H9 (cell line): ENCODE measurements around the gene POLN. TPM values are rescaled to one million over a fixed set of nuclear protein-coding genes. Genes with fewer than 3 reads are reported as not detected.

ENCODE experiments used
- DNase-seq: peaks from one replicate; pipeline ENCODE4 v3.0.0-alpha.2; 2017
- H2AFZ ChIP-seq: one replicate; pipeline ENCODE4 v1.6.1; 2013; ENCODE audit warnings: mild to moderate bottlenecking, low read length, control low read depth, moderate library complexity
- H2AK5ac ChIP-seq: 2 replicates; pipeline ENCODE4 v1.6.1; 2013; ENCODE audit warnings: low read length, control low read depth, mixed read lengths; ENCODE audit not compliant: insufficient read length
- H2BK120ac ChIP-seq: one replicate; pipeline ENCODE4 v1.6.1; 2013; ENCODE audit warnings: low read depth, mild to moderate bottlenecking, low read length, control low read depth, inconsistent platforms; ENCODE audit not compliant: poor library complexity, severe bottlenecking
- H2BK12ac ChIP-seq: 2 replicates; pipeline ENCODE4 v1.6.1; 2013; ENCODE audit warnings: low read length, control low read depth, mixed read lengths, low read depth; ENCODE audit not compliant: insufficient read length
- H2BK15ac ChIP-seq: 2 replicates; pipeline ENCODE4 v1.6.1; 2013; ENCODE audit warnings: low read depth, low read length, control low read depth
- H2BK20ac ChIP-seq: one replicate; pipeline ENCODE4 v1.6.1; 2013; ENCODE audit warnings: low read depth, mild to moderate bottlenecking, low read length, control low read depth, inconsistent platforms; ENCODE audit not compliant: poor library complexity, severe bottlenecking
- H2BK5ac ChIP-seq: 2 replicates; pipeline ENCODE4 v1.6.1; 2013; ENCODE audit warnings: low read length, control low read depth, mixed read lengths; ENCODE audit not compliant: insufficient read length
- H3K14ac ChIP-seq: 2 replicates; pipeline ENCODE4 v1.6.1; 2013; ENCODE audit warnings: low read length, control low read depth; ENCODE audit not compliant: insufficient read depth
- H3K18ac ChIP-seq: 2 replicates; pipeline ENCODE4 v1.6.1; 2013; ENCODE audit warnings: low read depth, mild to moderate bottlenecking, mixed read lengths, low read length, control low read depth; ENCODE audit not compliant: insufficient read length
- H3K23ac ChIP-seq: 2 replicates; pipeline ENCODE4 v1.6.1; 2013; ENCODE audit warnings: low read length, control low read depth, mixed read lengths, low read depth; ENCODE audit not compliant: insufficient read length
- H3K23me2 ChIP-seq: 2 replicates; pipeline ENCODE4 v1.6.1; 2013; ENCODE audit warnings: low read depth, mild to moderate bottlenecking, mixed read lengths, low read length, control low read depth; ENCODE audit not compliant: insufficient read length, poor library complexity, severe bottlenecking
- H3K27ac ChIP-seq: 2 replicates; pipeline ENCODE4 v1.5.1; 2013; ENCODE audit warnings: low read length, control low read depth, mixed read lengths, low read depth; ENCODE audit not compliant: insufficient read length
- H3K27me3 ChIP-seq: 2 replicates; pipeline ENCODE4 v1.6.1; 2013; ENCODE audit warnings: low read length, control low read depth, inconsistent platforms; ENCODE audit not compliant: insufficient read depth
- H3K4ac ChIP-seq: 2 replicates; pipeline ENCODE4 v1.6.1; 2013; ENCODE audit warnings: low read depth, mild to moderate bottlenecking, control low read depth, inconsistent platforms, low read length, moderate library complexity
- H3K4me1 ChIP-seq: 2 replicates; pipeline ENCODE4 v1.6.1; 2013; ENCODE audit warnings: low read length, control low read depth, inconsistent platforms; ENCODE audit not compliant: insufficient read depth
- H3K4me2 ChIP-seq: 2 replicates; pipeline ENCODE4 v1.6.1; 2013; ENCODE audit warnings: low read length, control low read depth, mixed read lengths; ENCODE audit not compliant: insufficient read length, insufficient read depth
- H3K56ac ChIP-seq: 2 replicates; pipeline ENCODE4 v1.6.1; 2013; ENCODE audit warnings: low read depth, mild to moderate bottlenecking, mixed read lengths, low read length, control low read depth; ENCODE audit not compliant: insufficient read length
- H3K79me1 ChIP-seq: 2 replicates; pipeline ENCODE4 v1.6.1; 2013; ENCODE audit warnings: low read depth, mild to moderate bottlenecking, moderate library complexity, low read length, control low read depth, inconsistent platforms; ENCODE audit not compliant: insufficient read depth, poor library complexity, severe bottlenecking
- H3K79me2 ChIP-seq: 2 replicates; pipeline ENCODE4 v1.6.1; 2013; ENCODE audit warnings: low read length, control low read depth, inconsistent platforms; ENCODE audit not compliant: insufficient read depth
- H3K9ac ChIP-seq: 2 replicates; pipeline ENCODE4 v1.6.1; 2013; ENCODE audit warnings: low read length, control low read depth, mixed read lengths; ENCODE audit not compliant: insufficient read length; ENCODE audit errors: extremely low read depth
- H3K9me3 ChIP-seq: one replicate; pipeline ENCODE4 v1.6.1; 2013; ENCODE audit warnings: low read depth, low read length, inconsistent platforms; ENCODE audit not compliant: control insufficient read depth
- H3T11ph ChIP-seq: one replicate; pipeline ENCODE4 v1.6.1; 2013; ENCODE audit warnings: mild to moderate bottlenecking, low read length, control low read depth, inconsistent platforms
- H4K20me1 ChIP-seq: one replicate; pipeline ENCODE4 v1.6.1; 2013; ENCODE audit not compliant: control insufficient read depth, insufficient read length, insufficient read depth
- H4K5ac ChIP-seq: 2 replicates; pipeline ENCODE4 v1.6.1; 2013; ENCODE audit warnings: low read depth, mild to moderate bottlenecking, mixed read lengths, low read length, control low read depth; ENCODE audit not compliant: insufficient read length
- H4K8ac ChIP-seq: replicated peaks from 2 replicates; pipeline ENCODE4 v1.6.1; 2013; ENCODE audit warnings: low read length, control low read depth, mixed read lengths, low read depth; ENCODE audit not compliant: insufficient read length
- H4K91ac ChIP-seq: 2 replicates; pipeline ENCODE4 v1.6.1; 2013; ENCODE audit warnings: low read depth, mild to moderate bottlenecking, moderate library complexity, mixed read lengths, low read length, control low read depth; ENCODE audit not compliant: insufficient read length
- H3K27ac Mint-ChIP-seq, 3 experiments: 2 replicates in 2 of 3; 3 replicates in 1 of 3; pipeline ENCODE4 v1.8.0; 2020 to 2021; ENCODE audit warnings: mixed read lengths in 3 of 3, mild to moderate bottlenecking in 1 of 3, moderate library complexity in 1 of 3
- H3K27me3 Mint-ChIP-seq: 2 replicates; pipeline ENCODE4 v1.8.0; 2021; ENCODE audit warnings: low read depth, mild to moderate bottlenecking, moderate library complexity, mixed read lengths
- H3K36me3 Mint-ChIP-seq, 3 experiments: 2 replicates in 2 of 3; 3 replicates in 1 of 3; pipeline ENCODE4 v1.8.0; 2020 to 2021; ENCODE audit warnings: low read depth in 3 of 3, mixed read lengths in 3 of 3; ENCODE audit not compliant: insufficient read depth in 1 of 3
- H3K4me1 Mint-ChIP-seq, 2 experiments: 2 replicates each; pipeline ENCODE4 v1.8.0; 2020; ENCODE audit warnings: mixed read lengths in 2 of 2
- H3K4me3 Mint-ChIP-seq, 2 experiments: 2 replicates in 1 of 2; 3 replicates in 1 of 2; pipeline ENCODE4 v1.8.0; 2020 to 2021; ENCODE audit warnings: mild to moderate bottlenecking in 2 of 2, mixed read lengths in 2 of 2, moderate library complexity in 1 of 2
- H3K9me3 Mint-ChIP-seq, 2 experiments: 2 replicates in 1 of 2; 3 replicates in 1 of 2; pipeline ENCODE4 v1.8.0; 2020; ENCODE audit warnings: mild to moderate bottlenecking in 2 of 2, mixed read lengths in 2 of 2, moderate library complexity in 1 of 2
- WGBS: extraction: QIAGEN DNeasy Blood & Tissue Kit; methylation state at CpG from one replicate; pipeline ENCODE4 v1.1.7; 2013; ENCODE audit warnings: missing lambda C conversion rate, low lambda C conversion rate, mixed read lengths; ENCODE audit not compliant: insufficient read length; ENCODE audit errors: extremely low coverage; 5-methylcytosine and 5-hydroxymethylcytosine counted together
- total RNA-seq: library from RNA; stranded (reverse); gene quantifications from 2 replicates; pipeline ENCODE4 v1.2.1, GENCODE V29; 2021
- TF ChIP-seq, protein P1 (sequence below): fragments of 200-600 bp; sonication (generic); conservative IDR thresholded peaks from 3 replicates; pipeline ENCODE4 v1.8.0; 2021; ENCODE audit warnings: antibody characterized with exemption, mild to moderate bottlenecking

The POLN gene
- total RNA-seq, 1 experiment from 2014 or later, result 0.74 TPM

DNA sequence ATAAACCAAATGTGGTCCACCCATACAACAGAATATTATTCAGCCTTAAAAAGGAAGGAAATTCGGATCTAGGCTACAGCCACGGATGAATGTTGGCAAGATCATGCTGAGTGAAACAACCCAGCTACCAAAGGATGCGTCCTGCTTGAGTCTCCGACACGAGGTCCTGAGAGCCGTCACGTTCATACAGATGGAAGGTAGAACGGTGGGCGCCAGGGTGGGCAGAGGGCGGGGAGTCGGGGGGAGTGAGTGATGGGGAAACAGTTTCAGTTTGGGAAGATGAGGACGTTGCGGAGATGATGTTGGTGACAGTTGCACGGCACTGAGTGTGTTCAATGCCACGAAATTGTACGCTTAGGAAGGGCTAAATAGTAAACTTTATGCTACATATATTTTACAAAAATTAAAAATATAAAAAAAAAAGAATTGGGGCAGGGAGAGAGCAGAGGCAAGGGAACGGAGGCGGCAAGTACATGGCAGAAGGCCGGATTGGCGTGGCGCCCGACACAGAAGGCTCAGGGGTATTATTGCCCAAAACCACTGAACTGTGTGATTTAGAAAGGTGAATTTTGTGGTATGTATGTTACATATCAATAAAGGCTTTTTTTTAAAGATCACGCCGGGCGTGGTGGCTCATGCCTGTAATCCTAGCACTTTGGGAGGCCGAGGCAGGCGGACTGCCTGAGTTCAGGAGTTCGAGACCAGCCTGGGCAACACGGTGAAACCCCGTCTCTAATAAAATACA lies 34.8 kb upstream of the POLN start:
- H3T11ph ChIP-seq, result no peak overlapping the region
- no peak overlapping the region for H2BK5ac ChIP-seq
- no peak overlapping the region for H3K18ac ChIP-seq
- no peak overlapping the region for H2BK15ac ChIP-seq
- H2BK120ac ChIP-seq, result no peak overlapping the region
- no peaks in the 10 kb centered on the region for H3K27me3 ChIP-seq
- no peak overlapping the region for H2AK5ac ChIP-seq
- no peak overlapping the region for H2AFZ ChIP-seq
- Mint-ChIP-seq H3K9me3 (no peaks in the 10 kb centered on the region), H3K4me1 (no peaks in the 10 kb centered on the region; a peak in 1 of 4 replicates), H3K27me3 (peaks cover 3% of the 10 kb centered on the region), H3K4me3 (no peak overlapping the region), H3K27ac (no peak overlapping the region), H3K36me3 (no peaks in the 10 kb centered on the region; a peak in 1 of 7 replicates)
- H3K23ac ChIP-seq, result no peak overlapping the region
- H4K91ac ChIP-seq, result no peak overlapping the region
- H4K8ac ChIP-seq, result no peak overlapping the region
- H3K9me3 ChIP-seq, result no peaks in the 10 kb centered on the region
- H2BK20ac ChIP-seq, result no peak overlapping the region
- H3K9ac ChIP-seq, result no peak overlapping the region
- TF ChIP-seq, protein P1, sequence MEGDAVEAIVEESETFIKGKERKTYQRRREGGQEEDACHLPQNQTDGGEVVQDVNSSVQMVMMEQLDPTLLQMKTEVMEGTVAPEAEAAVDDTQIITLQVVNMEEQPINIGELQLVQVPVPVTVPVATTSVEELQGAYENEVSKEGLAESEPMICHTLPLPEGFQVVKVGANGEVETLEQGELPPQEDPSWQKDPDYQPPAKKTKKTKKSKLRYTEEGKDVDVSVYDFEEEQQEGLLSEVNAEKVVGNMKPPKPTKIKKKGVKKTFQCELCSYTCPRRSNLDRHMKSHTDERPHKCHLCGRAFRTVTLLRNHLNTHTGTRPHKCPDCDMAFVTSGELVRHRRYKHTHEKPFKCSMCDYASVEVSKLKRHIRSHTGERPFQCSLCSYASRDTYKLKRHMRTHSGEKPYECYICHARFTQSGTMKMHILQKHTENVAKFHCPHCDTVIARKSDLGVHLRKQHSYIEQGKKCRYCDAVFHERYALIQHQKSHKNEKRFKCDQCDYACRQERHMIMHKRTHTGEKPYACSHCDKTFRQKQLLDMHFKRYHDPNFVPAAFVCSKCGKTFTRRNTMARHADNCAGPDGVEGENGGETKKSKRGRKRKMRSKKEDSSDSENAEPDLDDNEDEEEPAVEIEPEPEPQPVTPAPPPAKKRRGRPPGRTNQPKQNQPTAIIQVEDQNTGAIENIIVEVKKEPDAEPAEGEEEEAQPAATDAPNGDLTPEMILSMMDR, result no peak
- H3K23me2 ChIP-seq, result no peaks in the 10 kb centered on the region
- WGBS, result no CpG with 5 or more reads among the region's 30 CpGs
- no peak overlapping the region for H3K4ac ChIP-seq
- no peak for DNase-seq
- H4K20me1 ChIP-seq, result no peaks in the 10 kb centered on the region
- no peaks in the 10 kb centered on the region for H3K79me1 ChIP-seq
- H3K56ac ChIP-seq, result no peak overlapping the region
- no peak overlapping the region for H3K27ac ChIP-seq
- H3K14ac ChIP-seq, result no peak overlapping the region
- no peak overlapping the region for H4K5ac ChIP-seq
- no peaks in the 10 kb centered on the region for H3K79me2 ChIP-seq
- H3K4me2 ChIP-seq, result no peak overlapping the region
- H2BK12ac ChIP-seq, result no peak overlapping the region
- no peaks in the 10 kb centered on the region for H3K4me1 ChIP-seq
